ENCODE data around the gene SYT1.

Gene SYT1

DNA sequence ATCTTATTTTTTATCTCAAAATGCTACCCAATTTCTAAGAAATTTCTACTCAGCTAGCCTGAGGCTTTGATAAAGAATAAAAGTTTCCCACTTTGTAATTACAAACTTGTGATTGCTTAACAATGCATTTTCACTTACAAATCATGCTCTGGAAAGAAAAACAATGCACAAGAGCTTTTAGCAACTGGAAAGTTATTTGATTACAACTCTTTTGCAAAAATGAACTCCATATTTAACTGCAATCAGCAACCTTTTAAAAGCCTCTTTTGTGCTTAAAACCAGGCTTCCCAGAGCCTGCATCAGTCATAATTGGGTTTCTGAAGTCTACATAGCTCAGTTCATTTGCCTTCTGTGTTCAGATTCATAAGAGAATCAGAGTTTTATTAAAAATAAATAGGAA lies 431.0 kb downstream of the SYT1 start:
- no peak for DNase-seq (ENCODE audit: low spot score)

DNA sequence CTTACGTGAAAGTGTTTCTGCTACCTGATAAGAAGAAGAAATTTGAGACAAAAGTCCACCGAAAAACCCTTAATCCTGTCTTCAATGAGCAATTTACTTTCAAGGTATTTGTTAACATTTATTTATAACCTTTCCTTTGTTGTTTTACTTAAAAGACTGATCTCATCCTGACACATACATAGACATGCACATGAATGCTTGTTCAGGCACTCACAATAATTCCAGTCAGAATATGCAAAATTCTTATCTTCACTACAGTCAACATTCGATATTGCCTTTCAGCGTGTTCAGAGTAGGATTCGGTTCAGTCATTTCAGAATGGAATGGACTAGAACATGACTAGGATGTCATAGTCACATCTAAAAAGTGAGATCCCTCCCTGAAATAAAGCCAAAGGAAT lies 431.6 kb downstream of the SYT1 start:
- DNase-seq (ENCODE audit: low spot score), result no peak

DNA sequence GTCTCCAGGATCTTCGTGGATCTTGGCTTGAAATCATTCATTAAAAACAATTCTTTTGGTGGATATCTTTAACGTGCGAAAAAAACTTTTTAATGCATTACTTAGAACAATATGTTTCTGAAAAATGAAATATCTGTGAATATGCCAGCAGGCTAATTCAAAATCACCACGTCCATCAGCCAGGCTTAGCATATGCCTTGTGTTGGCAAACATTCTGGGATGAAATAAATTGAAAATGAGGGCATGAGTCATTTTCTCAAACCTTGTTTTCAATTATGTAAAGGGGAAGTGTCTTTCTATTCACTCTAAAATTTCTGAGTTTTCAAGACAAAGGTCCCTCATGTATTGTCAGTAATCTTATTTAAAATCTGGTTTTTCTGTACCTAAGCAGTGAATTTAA lies 432.3 kb downstream of the SYT1 start:
- DNase-seq (ENCODE audit: low spot score), result no peak

DNA sequence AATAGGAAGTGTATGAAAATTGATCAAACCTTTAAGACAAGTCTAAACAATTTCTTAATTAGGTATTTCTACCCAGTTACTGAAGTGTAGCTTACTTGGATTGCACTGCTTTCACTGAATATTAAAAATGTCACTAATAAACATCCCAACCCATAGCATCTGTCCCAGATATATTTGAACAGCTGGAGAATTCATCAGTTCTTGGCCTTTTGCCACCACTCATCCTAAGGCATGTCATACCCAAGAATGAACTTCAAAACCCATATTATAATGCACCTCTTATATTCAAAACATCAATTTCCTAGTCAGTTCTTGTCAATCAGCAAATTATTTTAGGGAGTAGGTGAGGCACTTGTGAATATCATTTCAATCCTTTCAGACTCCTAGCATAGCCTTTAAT lies 433.9 kb downstream of the SYT1 start:
- DNase-seq (ENCODE audit: low spot score), result no peak

DNA sequence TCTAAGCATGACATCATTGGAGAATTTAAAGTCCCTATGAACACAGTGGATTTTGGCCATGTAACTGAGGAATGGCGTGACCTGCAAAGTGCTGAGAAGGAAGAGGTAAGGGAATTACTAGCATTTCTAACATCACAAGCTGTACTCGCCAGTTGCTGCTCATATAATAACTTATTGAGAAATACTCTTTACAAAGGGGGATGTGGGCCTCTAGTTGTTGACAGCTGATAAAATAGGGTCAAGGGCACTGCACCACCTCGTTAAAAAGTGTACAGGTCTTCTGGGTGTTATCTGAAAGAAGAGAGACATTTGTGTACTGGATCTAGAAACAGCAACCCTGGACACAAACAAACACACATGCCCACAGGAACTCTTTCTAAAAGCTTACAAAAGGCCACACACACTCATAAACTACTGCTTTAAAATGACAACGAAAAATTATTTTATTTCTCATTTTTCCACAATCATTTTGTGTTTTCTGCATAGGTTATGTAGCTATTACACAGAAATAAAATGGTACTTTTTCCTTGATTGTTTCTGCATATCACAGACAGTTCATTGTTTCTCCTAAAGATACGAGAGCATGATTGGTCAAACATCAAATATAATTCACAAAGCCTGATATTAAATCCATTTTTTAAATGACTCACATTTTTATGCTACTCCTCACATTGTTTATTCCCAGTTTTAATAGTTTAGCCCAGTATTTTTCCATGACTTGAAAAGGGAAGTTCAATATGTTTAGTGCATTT lies 435.0 kb downstream of the SYT1 start:
- peak; percentile 59 for DNase-seq (ENCODE audit: low spot score)

DNA sequence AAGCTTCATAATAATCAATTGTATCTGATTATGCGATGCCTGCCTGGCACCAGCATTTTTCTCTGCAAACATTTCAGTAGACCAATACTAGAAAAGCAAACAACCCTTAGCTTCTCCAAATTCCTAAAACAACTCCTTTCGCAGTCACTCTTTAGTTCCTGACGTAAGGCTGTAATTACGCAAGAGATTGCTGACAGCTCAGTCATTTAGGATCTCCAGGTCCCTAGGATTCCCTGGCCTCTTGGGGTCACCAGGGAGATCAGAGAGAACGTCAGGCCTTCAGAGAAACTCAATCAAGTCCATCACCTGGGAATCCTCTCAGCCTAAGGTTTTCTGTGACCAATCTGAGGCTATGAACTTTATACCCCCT lies 435.6 kb downstream of the SYT1 start:
- peak; percentile 61 for DNase-seq (ENCODE audit: low spot score)

DNA sequence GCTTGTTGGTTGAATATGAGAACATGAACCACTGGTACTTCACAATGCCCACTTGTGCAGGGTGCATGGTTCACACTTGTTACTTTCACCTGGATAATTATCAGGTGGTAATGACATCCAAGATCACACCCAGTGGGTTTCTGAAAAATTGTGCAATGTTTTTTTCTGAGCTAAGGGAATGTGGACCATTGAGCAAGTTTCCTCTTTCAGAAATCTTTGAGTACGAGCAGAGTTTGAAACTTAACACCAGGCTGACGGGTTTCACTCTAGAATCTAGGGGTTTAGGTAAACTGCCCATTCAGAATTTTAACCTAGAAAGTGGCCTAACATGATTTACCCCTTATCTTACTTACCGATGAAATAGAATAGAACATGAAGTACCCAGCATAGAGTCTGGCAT lies 436.6 kb downstream of the SYT1 start:
- DNase-seq (ENCODE audit: low spot score), result peak; percentile 39

DNA sequence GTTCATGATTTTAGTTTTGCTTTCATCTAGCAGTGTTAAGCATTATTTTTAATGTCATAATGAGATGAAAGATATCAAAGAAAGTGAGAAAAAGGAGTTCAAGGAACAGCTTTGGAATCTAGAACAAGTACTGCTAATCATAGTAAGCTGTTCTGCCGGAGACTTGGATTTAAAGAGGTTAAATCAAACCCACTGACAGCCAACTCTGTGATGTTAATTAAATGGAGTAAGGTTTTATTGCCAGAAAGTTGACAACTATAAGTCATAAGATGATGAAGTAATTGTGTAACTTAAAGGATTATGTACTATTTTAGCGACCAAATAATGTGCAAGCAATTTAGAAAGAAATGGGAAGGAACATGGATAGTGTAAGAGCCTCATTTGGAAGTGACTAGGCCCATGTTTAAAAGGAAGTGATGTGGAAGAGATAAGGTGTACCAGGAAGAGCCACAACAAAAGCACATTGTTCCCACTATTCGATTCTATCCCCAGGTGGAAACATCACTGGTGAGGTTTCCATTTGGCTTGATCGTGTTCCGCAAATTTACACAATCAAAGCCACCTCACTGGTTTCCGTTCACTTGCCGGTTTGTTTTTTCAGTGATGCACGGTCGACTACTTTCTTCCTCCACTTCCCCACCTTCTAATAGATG lies 437.7 kb downstream of the SYT1 start:
- DNase-seq (ENCODE audit: low spot score), result peak; percentile 21

DNA sequence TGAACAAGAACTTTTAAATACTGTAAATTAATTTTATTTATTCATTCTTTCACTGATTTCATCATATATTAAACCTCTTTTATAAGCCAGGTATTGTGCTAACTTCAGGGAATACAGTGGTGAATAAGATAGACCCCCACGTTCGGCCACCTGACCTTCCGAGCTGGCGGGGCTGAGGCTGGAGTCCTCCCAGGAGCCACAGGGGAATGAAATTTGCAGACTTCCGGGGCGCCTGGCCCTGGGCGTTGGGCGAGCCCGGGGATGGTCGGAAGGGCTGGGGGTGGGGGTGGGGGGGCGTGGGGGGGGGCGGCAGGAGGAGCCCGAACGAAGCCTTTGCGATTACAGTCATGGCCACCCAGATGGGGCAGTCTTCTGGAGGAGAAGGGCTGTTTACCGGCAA lies 442.8 kb downstream of the SYT1 start:
- no peak for DNase-seq (ENCODE audit: low spot score)

DNA sequence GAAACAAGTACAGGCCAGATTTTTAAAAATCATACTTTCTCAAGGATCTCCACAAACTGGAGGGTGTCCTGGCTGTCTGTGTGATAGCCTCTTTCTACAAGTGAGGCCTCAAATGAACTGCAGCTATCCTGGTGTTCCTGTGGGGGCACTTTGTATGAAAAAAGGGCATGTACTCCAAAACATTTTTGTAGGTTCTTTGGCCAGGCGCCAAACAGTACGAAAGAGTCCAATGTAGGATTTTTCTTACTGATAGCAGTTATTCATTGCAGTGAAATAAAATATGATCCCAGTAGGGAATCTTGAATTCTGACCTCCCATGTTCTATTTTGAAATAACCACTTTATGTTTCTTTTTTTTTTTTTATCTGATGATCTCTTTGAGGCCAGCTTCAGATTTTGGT lies 444.5 kb downstream of the SYT1 start:
- DNase-seq (ENCODE audit: low spot score), result no peak

DNA sequence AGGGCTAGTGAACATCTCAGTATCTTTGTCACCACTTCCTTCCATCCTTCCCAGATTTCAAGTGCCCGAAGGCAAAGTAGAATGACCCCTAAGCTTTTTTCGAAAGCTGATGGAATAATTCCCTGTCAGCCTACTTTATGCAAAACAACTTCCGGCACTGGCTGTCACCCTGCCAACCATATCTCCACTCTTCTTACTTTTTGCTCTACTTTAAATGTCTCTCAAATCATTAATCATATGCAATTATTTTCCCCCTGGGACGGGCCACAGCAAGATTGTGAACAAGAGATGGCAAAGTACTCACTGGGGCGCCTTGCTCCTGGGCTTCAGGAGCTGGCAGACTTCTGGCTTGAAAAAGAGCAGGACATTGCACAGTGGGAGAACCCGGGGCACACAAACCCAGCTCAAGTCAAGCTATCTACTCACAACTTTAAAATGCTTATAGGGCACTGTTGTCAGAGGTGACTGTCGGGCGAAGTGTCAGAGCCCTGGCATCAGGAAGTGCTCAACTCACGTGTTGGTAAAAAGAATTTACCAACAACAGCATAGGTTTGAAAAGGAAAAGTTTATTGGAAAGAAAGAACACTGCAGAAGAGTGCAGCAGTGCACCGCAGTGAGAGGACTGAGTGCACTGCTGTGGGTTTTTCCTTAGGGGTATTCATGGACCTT lies 452.7 kb downstream of the SYT1 start:
- no peak for DNase-seq (ENCODE audit: low spot score)

DNA sequence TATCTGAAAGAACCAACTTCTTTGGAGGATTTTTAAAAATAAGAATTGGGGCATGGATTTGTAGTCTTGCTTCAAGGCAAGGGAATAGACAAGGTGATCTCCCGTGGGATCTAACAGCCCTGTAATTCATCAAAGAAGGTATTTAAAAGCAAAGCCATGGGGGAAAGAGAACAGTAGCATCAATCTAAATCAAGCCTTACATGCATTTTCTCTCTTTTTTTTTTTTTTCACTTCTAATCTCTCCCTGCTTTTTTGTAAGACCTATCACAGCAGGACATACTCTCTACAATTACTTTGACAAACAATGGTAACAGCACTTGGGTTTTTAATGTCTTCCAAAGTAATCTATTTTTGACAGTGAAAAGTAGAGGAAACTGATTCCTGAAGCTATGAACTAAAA lies 458.3 kb downstream of the SYT1 start:
- DNase-seq (ENCODE audit: low spot score), result no peak

DNA sequence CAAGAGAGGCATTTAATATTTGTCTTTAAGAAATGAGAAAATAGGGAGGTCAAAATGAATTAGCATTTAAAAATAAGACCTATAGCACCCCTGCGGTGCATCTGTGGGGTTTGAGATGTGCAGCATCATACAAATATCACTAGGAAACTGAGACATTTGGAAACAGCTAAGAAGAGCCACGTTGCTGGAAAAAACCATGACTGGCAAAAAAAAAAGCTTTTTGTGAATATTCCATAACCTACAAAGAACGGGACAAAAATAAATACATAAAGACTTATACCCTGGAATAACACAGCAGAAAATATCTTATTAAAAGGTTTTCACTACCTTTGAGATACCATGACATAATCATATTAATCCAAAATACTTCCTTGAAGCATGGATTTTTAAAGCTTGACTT lies 460.0 kb downstream of the SYT1 start:
- DNase-seq (ENCODE audit: low spot score), result no peak

DNA sequence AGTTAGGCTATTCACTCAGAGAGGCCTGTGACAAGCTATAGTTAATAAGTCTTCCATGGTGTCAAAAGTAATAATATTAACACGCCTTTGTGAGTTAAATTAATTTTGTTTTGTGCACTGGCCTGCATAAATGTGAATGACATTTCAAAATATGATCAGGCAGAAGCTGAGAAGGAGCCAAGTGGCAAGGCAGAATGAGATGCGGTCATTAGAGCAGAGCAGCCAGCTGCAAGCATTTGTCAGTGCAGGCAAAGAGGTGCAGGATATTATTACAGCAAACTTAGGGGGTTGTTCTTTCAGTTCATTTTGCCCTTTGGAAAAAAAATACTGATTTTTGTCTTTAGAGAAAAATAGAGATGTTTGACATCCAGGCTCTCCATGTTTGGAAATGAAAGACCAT lies 461.6 kb downstream of the SYT1 start:
- no peak for DNase-seq (ENCODE audit: low spot score)

DNA sequence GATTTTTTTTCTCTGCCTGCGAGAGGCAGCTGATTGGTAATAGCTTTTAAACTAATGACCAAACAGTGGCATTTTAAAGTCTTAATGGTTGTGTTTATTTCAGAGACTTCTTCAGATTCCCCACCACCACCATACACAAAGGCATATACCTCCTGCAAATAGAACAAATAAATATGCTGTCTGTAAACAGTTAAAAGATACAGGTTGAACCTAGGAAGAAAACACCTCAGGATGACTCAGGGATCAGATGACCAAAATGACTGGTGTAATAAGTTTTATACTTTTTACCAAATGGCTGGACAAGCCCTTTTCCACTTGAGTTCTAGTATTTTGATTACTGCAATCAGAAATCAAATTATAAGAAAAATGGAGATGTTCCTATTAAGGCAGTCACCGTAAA lies 462.1 kb downstream of the SYT1 start:
- DNase-seq (ENCODE audit: low spot score), result no peak

DNA sequence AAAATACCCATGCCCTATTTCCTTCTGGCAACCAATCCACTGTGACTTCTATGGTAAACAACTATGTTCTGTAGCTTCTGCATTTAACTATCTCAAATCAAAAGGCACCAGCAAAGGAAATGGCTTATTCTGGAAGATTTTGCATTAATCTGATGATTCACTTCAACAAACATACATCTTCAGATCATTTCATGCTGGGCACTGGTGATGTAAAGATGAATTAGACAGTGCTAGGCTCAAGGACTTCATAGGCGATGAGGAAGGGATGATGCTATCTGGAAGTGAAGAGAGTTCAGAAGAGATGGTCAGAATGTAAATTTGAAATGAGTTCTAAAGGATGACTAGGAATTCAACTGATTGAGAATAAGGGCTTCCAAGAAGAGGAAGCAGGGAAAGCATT lies 462.9 kb downstream of the SYT1 start:
- no peak for DNase-seq (ENCODE audit: low spot score)

DNA sequence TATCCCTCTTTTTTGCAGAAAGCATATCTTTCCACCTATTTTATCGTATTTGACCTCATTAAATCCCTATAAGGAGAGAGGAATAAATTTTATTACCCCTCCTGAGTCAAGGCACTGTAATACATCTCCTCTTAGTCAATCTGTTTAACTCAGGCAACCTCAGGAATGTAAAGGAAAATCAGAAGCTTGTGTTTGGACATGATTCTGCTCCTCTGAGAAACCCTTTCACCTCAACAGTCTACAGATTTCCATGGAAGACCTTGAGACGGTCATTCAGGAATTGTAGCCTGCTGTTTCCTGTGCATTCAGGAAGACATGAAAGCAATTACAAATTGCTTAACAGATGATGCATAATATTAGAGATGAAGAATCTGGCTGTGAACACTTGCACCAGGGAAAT lies 465.4 kb downstream of the SYT1 start:
- no peak for DNase-seq (ENCODE audit: low spot score)

DNA sequence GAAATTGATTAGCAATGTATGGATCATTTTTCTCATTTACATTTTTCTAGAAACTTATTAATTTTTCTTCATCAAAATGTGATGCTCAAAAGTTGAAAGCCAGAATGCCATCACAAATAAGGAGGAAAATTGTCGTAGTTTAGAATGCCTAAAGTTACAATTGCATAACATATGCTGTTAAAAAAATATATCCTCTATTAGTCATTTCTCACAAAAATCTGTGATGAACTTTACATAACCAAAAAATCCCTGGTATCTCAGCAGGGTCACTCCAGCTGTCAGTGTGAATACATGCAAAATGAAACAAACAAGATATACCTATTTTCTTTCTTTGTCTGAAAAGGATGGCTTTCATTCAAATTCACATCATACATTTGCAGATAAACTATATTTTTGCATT lies 467.3 kb downstream of the SYT1 start:
- DNase-seq (ENCODE audit: low spot score), result no peak

DNA sequence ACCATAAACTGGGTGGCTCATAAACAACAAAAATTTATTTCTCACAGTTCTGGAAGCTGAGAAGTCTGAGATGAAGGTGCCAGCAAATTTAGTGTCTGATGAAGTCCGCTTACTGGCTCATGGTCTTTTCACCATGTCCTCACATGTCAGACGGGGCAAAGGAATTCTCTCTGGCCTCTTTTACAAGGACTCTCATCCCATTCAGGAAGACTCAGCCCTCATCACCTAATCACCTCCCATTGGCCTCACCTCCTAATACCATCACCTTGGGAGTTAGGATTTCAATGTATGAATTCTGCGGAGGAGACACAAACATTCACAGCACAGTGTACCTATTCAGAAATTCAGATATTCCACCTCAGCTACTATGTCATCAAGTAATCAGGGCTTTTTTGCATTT lies 468.6 kb downstream of the SYT1 start:
- DNase-seq (ENCODE audit: low spot score), result no peak

DNA sequence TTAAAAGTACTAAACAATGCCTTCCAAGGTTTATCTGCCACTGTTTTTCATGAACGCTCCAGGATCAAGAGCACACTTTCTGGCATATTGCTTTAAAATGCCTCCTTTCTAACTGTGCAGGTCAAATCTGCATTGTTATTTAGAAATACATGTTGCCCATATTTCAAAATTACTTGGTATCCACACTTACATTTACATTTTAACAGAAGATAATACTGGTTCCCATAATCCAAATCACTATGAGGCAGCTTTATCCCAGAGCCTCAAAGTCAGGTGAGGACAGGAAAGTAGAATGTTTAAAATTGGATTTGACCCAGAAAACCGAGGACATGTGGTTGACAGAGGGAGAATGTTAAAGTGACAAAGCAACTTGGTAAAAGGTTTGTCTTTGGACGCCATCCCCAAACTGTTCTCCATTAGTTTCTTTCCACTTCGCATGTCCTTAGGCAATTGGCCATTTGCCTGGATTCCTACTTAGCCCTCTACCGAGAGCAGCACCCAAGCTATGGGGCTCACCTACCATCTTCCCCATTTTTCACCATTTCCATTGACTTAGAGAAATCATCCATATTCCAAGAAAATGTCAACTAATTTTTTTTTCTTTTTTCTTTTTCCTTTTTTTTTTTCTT lies 473.2 kb downstream of the SYT1 start:
- DNase-seq (ENCODE audit: low spot score), result no peak

DNA sequence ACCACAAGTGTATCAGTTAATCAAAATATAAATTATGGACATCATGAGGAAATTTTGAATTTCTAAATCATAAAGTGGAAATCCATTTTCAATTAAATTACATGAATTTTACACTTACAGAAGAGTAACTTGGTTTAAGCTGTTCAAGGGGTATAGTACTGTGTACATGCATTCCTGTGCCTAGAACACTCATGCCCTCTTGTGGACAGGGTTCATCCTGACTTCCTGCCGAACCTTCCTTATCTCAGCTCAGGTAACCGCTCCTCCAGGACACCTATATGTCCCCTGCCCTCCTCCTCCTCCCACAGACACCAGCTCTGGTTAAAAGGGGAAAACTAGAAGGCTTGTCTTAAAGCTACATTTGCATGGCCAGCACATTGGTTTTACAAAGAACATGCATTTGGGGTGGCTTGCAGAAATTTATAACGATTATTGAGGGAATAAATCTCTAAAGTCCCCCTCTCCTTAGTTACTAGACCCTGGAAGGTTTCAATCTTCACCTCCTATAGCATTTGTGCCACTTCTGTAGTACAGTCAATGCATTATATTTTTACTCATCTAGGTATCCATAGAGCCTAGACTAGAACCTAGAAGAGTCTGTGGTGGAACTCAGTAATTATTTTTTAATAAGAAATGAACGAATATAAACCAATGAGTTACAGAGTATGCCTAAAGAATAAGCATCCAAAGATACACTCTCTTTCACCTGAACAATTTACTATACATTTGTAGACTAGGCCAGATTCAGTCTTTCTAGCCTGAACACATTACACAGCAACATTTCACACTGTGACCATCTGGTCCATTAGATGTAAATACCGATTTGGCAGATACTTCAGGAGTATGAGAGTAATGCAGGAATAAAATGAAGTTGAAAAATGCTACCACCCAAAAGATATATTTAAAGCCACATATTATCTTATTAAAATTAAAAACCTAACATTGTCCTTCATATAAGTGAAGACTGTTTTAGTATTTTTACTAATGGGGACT lies 480.6 kb downstream of the SYT1 start:
- peak; percentile 60 for DNase-seq (ENCODE audit: low spot score)

DNA sequence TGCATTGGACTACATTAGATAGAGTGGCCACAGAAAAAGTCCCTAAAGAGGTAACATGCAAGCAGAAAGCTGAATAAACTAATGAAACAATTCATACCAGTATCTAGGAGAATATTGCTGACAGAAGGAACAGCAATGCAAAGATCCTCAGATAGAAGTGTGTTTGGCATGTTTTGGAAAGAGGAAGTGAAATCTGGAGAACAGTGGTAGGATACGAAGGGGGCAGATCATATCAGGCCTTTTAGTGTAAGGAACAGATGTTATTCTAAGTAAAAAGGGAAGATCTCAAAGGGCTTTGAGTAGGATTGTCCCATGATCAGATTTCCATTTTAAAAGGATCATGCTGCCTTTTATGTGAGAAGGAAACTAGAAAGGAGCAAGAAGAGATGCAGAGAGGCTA lies 483.3 kb downstream of the SYT1 start:
- DNase-seq (ENCODE audit: low spot score), result no peak
